Measurements from ENCODE around the gene BASP1.
"Not testable (repeated sequence)": the region's sequence is repeated elsewhere in the genome, so short reads cannot be mapped to it uniquely, and the experiment has no call there.

The BASP1 gene

GRCh38 chr5:17240487-17240886 is 23.1 kb downstream of the BASP1 start:
- Histone ChIP-seq H3K27ac (ENCODE audit: low read length) (no peak overlapping the region), H3K4me3 (ENCODE audit: low read depth in 1 of 2, low read length in 2 of 2) (no peak overlapping the region), H3K4me1 (ENCODE audit: control insufficient read depth in 1 of 2, insufficient read depth in 2 of 2, low read length in 2 of 2) (no peaks in the 10 kb centered on the region), H3K27me3 (ENCODE audit: low read depth, low read length) (no peaks in the 10 kb centered on the region), H3K9me3 (ENCODE audit: control insufficient read depth in 1 of 2, low read length in 2 of 2) (no peaks in the 10 kb centered on the region), H3K36me3 (ENCODE audit: control insufficient read depth in 1 of 2, insufficient read depth in 2 of 2, low read length in 2 of 2) (no peaks in the 10 kb centered on the region)

GRCh38 chr5:17241635-17242034 is 24.2 kb downstream of the BASP1 start:
- no peaks in the 10 kb centered on the region for H3K27me3 ChIP-seq (ENCODE audit: low read depth, low read length)
- no peak overlapping the region for H3K4me3 ChIP-seq (ENCODE audit: low read depth in 1 of 2, low read length in 2 of 2)
- H3K9me3 ChIP-seq (ENCODE audit: control insufficient read depth in 1 of 2, low read length in 2 of 2) = no peaks in the 10 kb centered on the region
- H3K4me1 ChIP-seq (ENCODE audit: control insufficient read depth in 1 of 2, insufficient read depth in 2 of 2, low read length in 2 of 2) = no peaks in the 10 kb centered on the region
- no peak overlapping the region for H3K27ac ChIP-seq (ENCODE audit: low read length)
- H3K36me3 ChIP-seq (ENCODE audit: control insufficient read depth in 1 of 2, insufficient read depth in 2 of 2, low read length in 2 of 2) = no peaks in the 10 kb centered on the region

- H3K36me3 ChIP-seq (ENCODE audit: control insufficient read depth in 1 of 2, insufficient read depth in 2 of 2, low read length in 2 of 2) = no peaks in the 10 kb centered on the region
- H3K27ac ChIP-seq (ENCODE audit: low read length) = no peak overlapping the region
- H3K9me3 ChIP-seq (ENCODE audit: control insufficient read depth in 1 of 2, low read length in 2 of 2) = no peaks in the 10 kb centered on the region
- H3K4me1 ChIP-seq (ENCODE audit: control insufficient read depth in 1 of 2, insufficient read depth in 2 of 2, low read length in 2 of 2) = no peaks in the 10 kb centered on the region
- H3K4me3 ChIP-seq (ENCODE audit: low read depth in 1 of 2, low read length in 2 of 2) = no peak overlapping the region
- H3K27me3 ChIP-seq (ENCODE audit: low read depth, low read length) = no peaks in the 10 kb centered on the region
These were observed 26.0 kb downstream of the BASP1 start for GRCh38 chr5:17243287-17244063.

- Histone ChIP-seq H3K9me3 (ENCODE audit: control insufficient read depth in 1 of 2, low read length in 2 of 2) (no peaks in the 10 kb centered on the region), H3K27ac (ENCODE audit: low read length) (no peak overlapping the region), H3K4me1 (ENCODE audit: control insufficient read depth in 1 of 2, insufficient read depth in 2 of 2, low read length in 2 of 2) (no peaks in the 10 kb centered on the region), H3K27me3 (ENCODE audit: low read depth, low read length) (no peaks in the 10 kb centered on the region), H3K4me3 (ENCODE audit: low read depth in 1 of 2, low read length in 2 of 2) (no peak overlapping the region), H3K36me3 (ENCODE audit: control insufficient read depth in 1 of 2, insufficient read depth in 2 of 2, low read length in 2 of 2) (no peaks in the 10 kb centered on the region)
These were observed 31.7 kb downstream of the BASP1 start for GRCh38 chr5:17249029-17249634.

GRCh38 chr5:17249841-17250240 is 32.4 kb downstream of the BASP1 start:
- H3K9me3 ChIP-seq (ENCODE audit: control insufficient read depth in 1 of 2, low read length in 2 of 2); H3K4me3 ChIP-seq (ENCODE audit: low read depth in 1 of 2, low read length in 2 of 2); H3K27ac ChIP-seq (ENCODE audit: low read length); H3K27me3 ChIP-seq (ENCODE audit: low read depth, low read length); H3K36me3 ChIP-seq (ENCODE audit: control insufficient read depth in 1 of 2, insufficient read depth in 2 of 2, low read length in 2 of 2); H3K4me1 ChIP-seq (ENCODE audit: control insufficient read depth in 1 of 2, insufficient read depth in 2 of 2, low read length in 2 of 2): not testable (repeated sequence)

- Histone ChIP-seq H3K36me3 (ENCODE audit: control insufficient read depth in 1 of 2, insufficient read depth in 2 of 2, low read length in 2 of 2) (no peaks in the 10 kb centered on the region), H3K27me3 (ENCODE audit: low read depth, low read length) (no peaks in the 10 kb centered on the region), H3K4me1 (ENCODE audit: control insufficient read depth in 1 of 2, insufficient read depth in 2 of 2, low read length in 2 of 2) (no peaks in the 10 kb centered on the region), H3K9me3 (ENCODE audit: control insufficient read depth in 1 of 2, low read length in 2 of 2) (no peaks in the 10 kb centered on the region), H3K27ac (ENCODE audit: low read length) (no peak overlapping the region), H3K4me3 (ENCODE audit: low read depth in 1 of 2, low read length in 2 of 2) (no peak overlapping the region)
These were observed 35.1 kb downstream of the BASP1 start for GRCh38 chr5:17252543-17252942.

GRCh38 chr5:17255471-17256021 is 38.1 kb downstream of the BASP1 start:
- Histone ChIP-seq H3K4me1 (ENCODE audit: control insufficient read depth in 1 of 2, insufficient read depth in 2 of 2, low read length in 2 of 2) (no peaks in the 10 kb centered on the region), H3K9me3 (ENCODE audit: control insufficient read depth in 1 of 2, low read length in 2 of 2) (no peaks in the 10 kb centered on the region), H3K36me3 (ENCODE audit: control insufficient read depth in 1 of 2, insufficient read depth in 2 of 2, low read length in 2 of 2) (no peaks in the 10 kb centered on the region), H3K4me3 (ENCODE audit: low read depth in 1 of 2, low read length in 2 of 2) (no peak overlapping the region), H3K27me3 (ENCODE audit: low read depth, low read length) (no peaks in the 10 kb centered on the region), H3K27ac (ENCODE audit: low read length) (no peak overlapping the region)

- H3K27ac ChIP-seq (ENCODE audit: low read length) = no peak overlapping the region
- no peaks in the 10 kb centered on the region for H3K4me1 ChIP-seq (ENCODE audit: control insufficient read depth in 1 of 2, insufficient read depth in 2 of 2, low read length in 2 of 2)
- no peaks in the 10 kb centered on the region for H3K27me3 ChIP-seq (ENCODE audit: low read depth, low read length)
- no peaks in the 10 kb centered on the region for H3K36me3 ChIP-seq (ENCODE audit: control insufficient read depth in 1 of 2, insufficient read depth in 2 of 2, low read length in 2 of 2)
- no peaks in the 10 kb centered on the region for H3K9me3 ChIP-seq (ENCODE audit: control insufficient read depth in 1 of 2, low read length in 2 of 2)
- no peak overlapping the region for H3K4me3 ChIP-seq (ENCODE audit: low read depth in 1 of 2, low read length in 2 of 2)
These were observed 38.7 kb downstream of the BASP1 start for GRCh38 chr5:17256171-17256570.

GRCh38 chr5:17256839-17257238 is 39.4 kb downstream of the BASP1 start:
- Histone ChIP-seq H3K27ac (ENCODE audit: low read length) (no peak overlapping the region), H3K4me1 (ENCODE audit: control insufficient read depth in 1 of 2, insufficient read depth in 2 of 2, low read length in 2 of 2) (no peaks in the 10 kb centered on the region), H3K4me3 (ENCODE audit: low read depth in 1 of 2, low read length in 2 of 2) (no peak overlapping the region)

GRCh38 chr5:17257705-17258273 is 40.4 kb downstream of the BASP1 start:
- H3K27ac ChIP-seq (ENCODE audit: low read length) = no peak overlapping the region

More at GRCh38 chr5:17256839-17257238, 39.4 kb downstream of the BASP1 start:
- H3K36me3 ChIP-seq (ENCODE audit: control insufficient read depth in 1 of 2, insufficient read depth in 2 of 2, low read length in 2 of 2) = no peaks in the 10 kb centered on the region
- H3K27me3 ChIP-seq (ENCODE audit: low read depth, low read length) = no peaks in the 10 kb centered on the region
- no peaks in the 10 kb centered on the region for H3K9me3 ChIP-seq (ENCODE audit: control insufficient read depth in 1 of 2, low read length in 2 of 2)

GRCh38 chr5:17258431-17258830 is 41.0 kb downstream of the BASP1 start:
- Histone ChIP-seq H3K36me3 (ENCODE audit: control insufficient read depth in 1 of 2, insufficient read depth in 2 of 2, low read length in 2 of 2) (no peaks in the 10 kb centered on the region), H3K27me3 (ENCODE audit: low read depth, low read length) (no peaks in the 10 kb centered on the region), H3K27ac (ENCODE audit: low read length) (no peak overlapping the region), H3K4me3 (ENCODE audit: low read depth in 1 of 2, low read length in 2 of 2) (no peak overlapping the region), H3K4me1 (ENCODE audit: control insufficient read depth in 1 of 2, insufficient read depth in 2 of 2, low read length in 2 of 2) (no peaks in the 10 kb centered on the region), H3K9me3 (ENCODE audit: control insufficient read depth in 1 of 2, low read length in 2 of 2) (no peaks in the 10 kb centered on the region)

More at GRCh38 chr5:17257705-17258273, 40.4 kb downstream of the BASP1 start:
- H3K27me3 ChIP-seq (ENCODE audit: low read depth, low read length) = no peaks in the 10 kb centered on the region
- no peaks in the 10 kb centered on the region for H3K36me3 ChIP-seq (ENCODE audit: control insufficient read depth in 1 of 2, insufficient read depth in 2 of 2, low read length in 2 of 2)
- no peaks in the 10 kb centered on the region for H3K9me3 ChIP-seq (ENCODE audit: control insufficient read depth in 1 of 2, low read length in 2 of 2)
- no peaks in the 10 kb centered on the region for H3K4me1 ChIP-seq (ENCODE audit: control insufficient read depth in 1 of 2, insufficient read depth in 2 of 2, low read length in 2 of 2)
- H3K4me3 ChIP-seq (ENCODE audit: low read depth in 1 of 2, low read length in 2 of 2) = no peak overlapping the region

Data from muscle layer of duodenum (tissue), 2 donors.